MM.1S (cell line): Measurements from ENCODE around the gene MRPL23.

Experiments
- CTCF ChIP-seq: fragments of 300-600 bp; sonication (generic); IDR thresholded peaks from 2 replicates; pipeline ENCODE4 v1.5.1; 2016; ENCODE audit warnings: antibody characterized with exemption, low read length, mixed read lengths
- EZH2 ChIP-seq: fragments of 300-600 bp; sonication (generic); optimal IDR thresholded peaks from 2 replicates; pipeline ENCODE3; 2017; ENCODE audit warnings: low read depth, mild to moderate bottlenecking, antibody characterized with exemption, low read length, mixed read lengths

- TF ChIP-seq CTCF (no peak), EZH2 (no peak)
These were observed at the start of gene MRPL23 for GRCh38 chr11:1946812-1947484.
